GM21447 (cell line): Measurements from ENCODE around the gene LMF2.

Source experiments
- ATAC-seq: cut with Tn5 transposase; IDR thresholded peaks from one replicate; pipeline ENCODE4 v1.9.1; 2021; ENCODE audit not compliant: unreplicated experiment

LMF2 gene

DNA sequence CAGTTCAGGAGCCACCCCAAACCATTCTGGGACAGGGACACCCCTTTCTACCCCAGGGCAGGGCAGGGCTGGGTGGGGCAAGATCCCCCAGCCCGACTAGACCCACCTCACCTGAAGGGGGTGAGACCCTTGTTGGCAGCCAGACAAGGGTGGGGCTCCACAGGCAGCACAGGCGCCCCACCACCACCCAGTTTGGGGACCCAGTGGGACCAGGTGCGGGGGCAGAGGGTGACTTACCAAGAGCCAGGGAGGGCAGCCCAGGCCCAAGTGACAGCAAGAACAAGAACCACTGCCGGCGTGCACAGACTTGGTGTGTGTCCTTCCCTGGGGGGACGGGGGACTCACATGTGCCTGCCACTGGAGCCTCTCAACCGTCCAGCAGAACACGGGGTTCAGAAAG is 23.9 kb downstream of the LMF2 start:
- ATAC-seq, result no peak

DNA sequence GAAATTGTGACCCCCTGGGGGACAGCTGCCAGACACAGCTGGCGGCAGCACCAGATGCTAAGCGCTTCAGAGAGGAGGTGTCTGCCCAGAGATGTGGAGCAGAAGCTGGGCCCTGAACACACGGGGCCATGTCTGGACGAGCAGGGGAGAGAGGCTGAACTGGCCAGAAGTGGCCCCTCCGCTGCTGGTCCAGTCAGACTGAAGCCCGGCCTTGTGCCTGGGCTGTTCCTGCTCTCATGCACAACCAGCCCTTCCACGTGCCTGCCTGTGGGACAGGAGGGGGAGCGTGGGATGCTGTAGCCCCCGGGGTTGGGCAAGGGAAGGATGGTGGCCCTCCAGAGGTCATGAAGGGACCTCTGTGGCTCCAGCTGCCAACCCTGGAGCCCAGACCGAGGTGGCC is 24.4 kb downstream of the LMF2 start:
- no peak for ATAC-seq

DNA sequence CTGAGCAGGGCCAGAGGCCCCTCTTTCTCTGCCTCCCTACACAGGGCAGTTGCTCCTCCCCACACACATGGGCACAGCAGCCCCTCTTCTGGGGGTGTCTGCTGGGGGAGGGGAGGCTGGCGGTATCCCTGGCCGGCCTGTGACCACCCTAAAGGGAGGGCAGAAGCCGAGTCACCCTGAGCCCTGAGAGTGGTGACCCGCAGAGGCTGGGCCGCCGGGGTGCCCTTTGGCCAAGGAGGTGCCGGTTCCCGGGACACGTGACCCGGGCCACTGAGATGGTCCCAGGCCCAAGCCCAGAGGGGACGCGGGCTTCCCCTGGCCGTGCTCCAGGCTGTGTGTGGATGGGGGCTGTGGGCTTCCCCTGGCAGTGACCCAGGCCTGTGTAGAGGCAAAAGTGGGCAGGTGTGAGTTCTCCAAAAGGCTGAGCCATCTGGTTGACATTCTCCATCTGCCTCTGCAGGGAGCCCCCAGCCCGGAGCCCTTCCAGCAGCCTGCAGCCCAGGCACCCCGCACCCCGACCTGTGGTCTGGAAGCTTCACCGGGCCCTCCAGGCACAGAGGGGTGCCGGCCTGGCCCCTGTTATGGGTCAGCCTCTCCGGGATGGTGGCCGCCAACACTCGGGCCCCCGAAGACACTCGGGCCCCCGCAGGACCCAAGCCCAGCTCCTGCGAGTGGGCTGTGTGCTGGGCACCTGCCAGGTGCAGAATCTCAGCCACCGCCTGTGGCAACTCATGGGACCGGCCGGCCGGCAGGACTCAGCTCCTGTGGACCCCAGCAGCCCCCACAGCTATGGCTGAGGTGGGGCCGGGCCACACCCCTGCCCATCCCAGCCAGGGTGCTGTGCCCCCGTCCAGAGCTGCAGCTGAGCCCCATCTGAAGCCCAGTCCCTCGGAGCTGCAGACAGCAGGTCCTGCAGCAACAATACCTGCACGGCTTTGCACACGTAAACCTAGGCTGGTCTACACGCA is 25.1 kb downstream of the LMF2 start:
- no peak for ATAC-seq

DNA sequence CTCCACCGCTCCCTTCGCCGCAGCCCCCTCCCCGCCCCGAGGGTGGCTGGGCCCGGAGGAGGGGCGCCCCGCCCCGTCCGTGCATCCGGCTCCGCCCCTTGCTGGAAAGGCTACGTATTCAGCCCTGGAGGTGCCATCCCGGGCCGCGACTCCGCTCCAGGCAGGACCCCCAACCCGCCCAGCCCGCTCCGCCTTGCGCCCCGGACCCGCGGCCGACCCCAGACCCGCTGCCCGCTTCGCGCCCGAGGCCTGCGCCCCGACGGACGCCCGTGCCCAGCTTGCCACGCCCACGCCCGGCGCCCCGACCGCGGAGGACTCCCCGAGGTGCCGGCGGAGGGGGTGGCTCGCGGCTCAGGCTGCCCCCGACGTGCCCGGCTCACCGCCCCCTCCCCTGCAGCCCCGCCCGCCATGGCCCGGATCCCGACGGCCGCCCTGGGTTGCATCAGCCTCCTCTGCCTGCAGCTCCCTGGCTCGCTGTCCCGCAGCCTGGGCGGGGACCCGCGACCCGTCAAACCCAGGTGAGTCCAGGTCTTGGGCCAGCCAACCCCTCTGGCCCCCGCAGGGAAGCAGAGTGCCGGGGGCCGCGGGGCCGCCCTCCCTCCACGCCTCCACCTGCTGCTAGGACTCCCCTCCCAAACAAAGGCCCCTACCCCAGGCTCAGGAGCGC is 25.9 kb downstream of the LMF2 start, which contains the start of gene ADM2:
Gene ADM2 (plus strand): TSS at position 104 of the 667 bp plus-strand sequence. CDS start 305 bp downstream, at position 409.
- no peak for ATAC-seq

DNA sequence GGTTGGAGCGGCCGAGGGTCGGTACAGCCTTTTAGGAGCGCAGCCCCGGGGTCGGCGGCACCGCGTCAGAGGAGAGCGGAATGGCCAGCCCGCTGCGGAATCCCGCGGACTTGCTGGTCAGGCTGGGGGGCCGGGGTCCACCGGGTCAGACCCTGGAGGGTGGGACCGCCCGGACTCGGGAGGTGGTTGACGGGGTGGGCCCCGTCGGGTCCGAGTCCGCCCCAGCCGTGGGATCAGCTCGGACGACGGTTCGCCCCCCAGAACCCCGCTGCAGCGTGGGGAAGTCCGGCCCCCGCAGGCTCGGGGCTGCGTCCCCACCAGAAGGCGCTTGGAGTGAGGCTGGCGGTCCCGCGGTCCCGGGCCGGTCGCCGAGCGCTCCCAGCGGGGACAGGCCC is 26.5 kb downstream of the LMF2 start:
- no peak for ATAC-seq

DNA sequence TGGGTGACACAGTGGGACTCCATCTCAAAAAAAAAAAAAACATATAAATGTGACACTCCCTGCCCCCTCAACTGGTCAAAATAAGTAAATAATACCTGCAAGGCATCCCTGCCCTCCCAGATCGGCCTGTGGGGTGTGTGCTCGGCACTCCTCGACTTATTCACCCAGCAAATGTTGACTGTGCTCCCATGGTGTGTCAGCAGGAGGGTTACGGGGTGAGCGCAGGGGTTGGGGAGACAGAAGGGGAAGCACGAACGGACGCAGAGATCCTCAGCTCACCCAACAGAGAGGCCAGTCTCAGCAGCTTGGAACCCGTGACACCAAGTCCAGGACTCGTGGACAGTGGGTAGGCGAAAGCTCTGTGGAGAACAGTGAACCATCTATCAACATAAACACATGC is 27.8 kb downstream of the LMF2 start:
- ATAC-seq, result no peak

DNA sequence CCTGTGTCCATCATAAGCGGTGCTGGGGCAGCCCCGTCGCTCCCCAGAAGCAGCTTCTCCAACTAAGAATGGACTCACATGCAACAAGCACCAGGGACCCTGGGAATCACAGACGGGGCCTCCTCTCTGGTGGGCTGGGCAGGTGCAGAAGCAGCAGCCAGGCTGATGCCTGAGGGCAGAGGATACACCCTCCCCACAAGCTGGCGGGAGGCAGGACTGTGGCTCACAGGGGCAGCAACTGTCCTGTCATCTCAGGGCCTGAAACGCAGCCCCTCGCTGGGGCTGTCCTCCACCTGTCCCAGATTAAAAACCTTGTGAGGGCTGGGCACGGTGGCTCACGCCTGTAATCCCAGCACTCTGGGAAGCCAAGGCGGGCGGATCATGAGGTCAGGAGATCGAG is 29.6 kb downstream of the LMF2 start:
- no peak for ATAC-seq

DNA sequence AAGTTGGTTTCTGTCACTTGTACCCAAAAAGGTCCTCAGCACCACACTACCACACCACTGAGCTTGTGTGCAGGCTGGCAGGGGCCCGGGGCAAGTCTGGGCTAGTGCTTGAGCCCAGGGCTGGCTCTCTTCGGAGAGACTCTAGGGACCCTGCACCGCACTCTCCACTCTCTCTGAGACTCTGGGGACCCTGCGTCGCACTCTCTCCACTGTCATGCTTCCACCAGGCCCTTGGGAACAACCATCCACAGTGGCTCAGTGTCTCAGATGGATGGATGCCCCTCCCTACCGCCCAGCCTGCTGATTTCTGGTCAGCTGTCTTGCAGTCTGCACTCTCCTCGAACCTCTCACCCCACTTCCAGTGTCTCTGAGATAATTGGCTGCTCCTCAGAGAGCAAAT is 30.6 kb downstream of the LMF2 start:
- ATAC-seq, result no peak

DNA sequence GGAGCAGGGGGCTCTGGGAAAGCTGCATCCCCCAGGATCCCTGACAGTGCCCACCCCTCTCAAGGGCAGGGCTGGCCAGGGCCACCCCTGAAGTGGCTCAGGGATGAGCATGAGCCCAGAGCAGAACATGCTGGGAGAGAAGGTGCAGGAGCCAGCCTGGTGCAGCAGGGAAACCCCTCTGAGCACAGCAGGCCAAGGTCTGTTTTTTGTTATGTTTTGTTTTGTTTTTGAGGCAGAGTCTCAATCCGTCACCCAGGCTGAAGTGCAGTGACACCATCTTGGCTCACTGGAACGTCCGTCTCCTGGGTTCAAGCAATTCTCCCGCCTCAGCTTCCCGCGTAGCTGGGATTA is 31.9 kb downstream of the LMF2 start:
- ATAC-seq, result no peak

DNA sequence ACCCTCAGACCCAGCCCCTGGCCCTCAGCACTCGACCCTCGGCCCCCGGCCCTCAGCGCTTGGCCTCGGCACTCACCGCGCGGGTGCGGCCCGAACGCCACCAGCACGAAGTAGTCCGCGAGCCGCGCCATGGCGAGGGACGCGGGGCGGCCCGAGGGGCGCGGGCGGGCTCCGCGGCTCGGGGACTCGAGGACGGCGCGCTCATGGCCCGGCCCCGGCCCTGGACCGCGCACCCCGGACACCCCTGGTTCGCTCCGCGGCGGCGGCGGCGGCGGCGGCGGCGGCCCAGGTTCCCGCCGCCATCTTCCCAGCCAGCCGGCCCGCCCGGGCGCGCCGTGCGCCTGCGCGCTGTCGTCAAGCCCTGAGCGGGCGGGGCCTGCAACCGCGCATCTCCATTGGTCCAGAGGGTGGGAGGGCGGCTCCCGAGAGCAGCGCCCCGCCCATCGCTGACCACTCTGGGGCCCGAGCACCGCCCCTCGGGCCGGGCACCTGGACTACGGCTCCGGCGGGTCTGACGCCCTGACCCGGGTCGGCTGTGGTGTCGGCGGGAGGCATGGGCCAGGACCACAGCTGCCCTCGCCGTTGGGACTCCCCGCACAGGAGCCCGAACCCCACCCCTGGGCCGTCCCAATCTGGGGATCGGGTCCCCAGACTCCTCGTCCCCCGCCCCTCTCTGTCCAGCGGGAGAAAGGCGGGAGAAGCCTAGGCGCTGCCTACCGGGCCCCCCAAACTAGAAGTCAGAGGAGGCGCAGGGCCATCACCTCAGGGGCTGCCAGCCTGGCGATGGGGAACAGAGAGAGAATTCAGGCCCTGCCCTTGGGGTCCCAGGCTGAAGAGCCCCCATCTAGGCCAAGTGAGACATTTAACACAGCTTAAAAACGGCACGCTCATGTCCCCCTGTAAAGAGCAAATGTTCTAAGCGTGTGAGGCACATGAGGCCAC is 32.5 kb downstream of the LMF2 start, which contains the start of gene SBF1:
Gene SBF1 (minus strand): TSS at position 326 of the 942 bp plus-strand sequence. CDS start 195 bp downstream, at position 131.
- peak; percentile 50 for ATAC-seq

DNA sequence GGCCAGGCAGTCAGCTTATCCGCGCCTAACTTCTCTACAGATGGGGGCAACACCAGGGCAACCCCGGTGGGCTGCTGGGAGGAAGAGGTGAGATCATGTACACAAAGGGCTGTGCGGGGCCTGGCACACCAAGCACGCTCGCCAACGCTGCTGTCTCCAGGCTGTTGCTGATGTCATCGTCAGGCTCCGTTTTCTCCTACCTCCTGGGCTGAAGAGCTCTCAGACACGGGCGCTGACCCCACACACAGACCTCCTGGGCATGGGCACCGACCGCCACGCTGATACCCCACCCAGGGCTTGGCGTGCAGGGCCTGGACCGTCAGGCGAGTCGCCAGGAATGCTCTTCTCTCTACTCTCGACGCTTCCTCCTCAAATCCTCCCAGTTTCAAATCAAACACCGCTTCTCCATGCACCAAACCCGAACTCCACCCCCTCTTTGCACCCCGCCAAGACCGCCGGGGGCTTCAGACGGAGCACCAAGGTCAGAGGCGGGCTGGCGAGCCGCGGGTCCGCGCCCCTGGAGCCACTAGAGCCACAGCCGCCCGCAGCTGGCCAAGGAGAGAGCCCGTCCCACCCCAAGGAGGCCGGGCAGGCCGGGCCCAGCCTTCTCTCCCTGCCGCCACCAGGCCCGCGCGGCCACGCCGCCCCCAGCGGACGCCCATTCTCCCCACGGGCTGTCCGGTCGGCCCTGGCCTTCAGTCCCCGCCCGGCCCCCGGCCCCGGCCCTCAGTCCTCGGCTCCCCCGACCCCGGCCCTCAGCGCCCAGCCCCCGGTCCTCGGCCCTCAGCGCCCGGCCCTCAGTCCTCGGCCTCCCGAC is 33.4 kb downstream of the LMF2 start:
- ATAC-seq, result no peak

DNA sequence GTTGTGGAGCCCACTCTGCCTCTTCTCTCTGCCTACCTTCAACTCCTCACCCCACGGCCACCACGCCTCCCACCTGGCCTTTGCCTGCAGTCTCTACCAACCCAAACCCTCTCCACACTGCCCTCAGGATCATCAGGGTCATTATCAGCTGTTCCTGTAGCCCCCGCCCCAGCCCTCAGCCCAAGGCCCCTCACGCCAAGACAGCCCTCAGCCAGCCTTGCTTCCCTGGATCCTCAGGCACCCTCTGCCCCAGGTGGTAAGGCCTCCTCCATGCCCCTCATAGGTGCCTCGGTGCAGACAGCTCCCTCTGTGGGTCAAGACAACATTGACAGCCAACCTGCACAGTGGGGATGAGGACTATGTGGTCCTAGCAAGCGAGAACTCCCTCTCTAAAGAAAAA is 34.4 kb downstream of the LMF2 start:
- no peak for ATAC-seq

DNA sequence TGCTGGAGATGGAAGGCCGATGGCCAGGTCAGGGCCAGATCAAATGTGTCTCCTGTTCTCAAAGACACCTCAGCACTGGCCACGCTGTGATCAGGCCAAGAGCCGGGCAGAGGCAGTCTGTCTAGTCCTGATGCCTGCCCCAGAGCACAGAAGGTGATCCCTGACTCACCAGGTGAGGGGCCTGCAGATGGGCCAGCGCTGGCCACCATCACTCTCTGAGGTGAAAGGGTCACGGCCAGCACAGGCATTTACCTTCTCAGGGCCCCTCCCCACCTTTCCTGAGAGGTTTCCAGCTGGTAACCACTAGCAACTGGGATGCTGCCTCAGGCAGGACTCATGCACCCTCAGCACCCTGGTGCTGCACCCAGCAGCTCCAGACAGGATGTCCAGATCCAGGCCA is 35.5 kb downstream of the LMF2 start:
- no peak for ATAC-seq

DNA sequence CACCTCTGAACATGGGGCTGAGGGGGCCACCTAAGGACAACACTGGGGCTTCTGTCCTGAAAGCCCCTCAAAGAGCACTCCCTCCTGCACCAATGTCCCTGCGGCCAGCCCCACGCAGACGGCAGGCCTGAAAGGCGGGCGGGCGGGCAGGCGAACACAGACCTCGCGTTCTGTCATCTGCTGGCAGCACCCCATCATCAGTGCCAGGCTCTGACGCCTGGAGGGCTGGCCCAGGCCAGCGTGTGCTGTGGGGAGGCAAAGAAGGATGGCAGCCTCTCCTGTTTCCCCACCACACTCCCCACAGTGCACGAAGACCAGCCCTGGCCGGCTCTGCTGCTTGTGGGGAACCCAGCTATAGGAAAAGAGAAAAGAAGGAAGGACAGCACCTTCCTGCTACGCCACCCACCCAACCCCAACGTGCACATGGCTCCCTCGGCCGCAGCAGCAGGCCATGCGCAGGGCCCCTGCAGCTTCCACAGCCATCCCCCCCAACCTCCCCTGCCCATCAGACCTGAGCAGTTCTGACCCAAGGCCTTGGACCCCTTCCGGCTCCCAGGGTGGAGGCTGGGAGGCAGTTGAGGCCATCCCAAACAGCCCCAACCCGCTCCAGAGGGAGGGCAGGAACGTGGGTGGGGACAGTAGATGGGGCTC is 36.2 kb downstream of the LMF2 start:
- ATAC-seq, result no peak

DNA sequence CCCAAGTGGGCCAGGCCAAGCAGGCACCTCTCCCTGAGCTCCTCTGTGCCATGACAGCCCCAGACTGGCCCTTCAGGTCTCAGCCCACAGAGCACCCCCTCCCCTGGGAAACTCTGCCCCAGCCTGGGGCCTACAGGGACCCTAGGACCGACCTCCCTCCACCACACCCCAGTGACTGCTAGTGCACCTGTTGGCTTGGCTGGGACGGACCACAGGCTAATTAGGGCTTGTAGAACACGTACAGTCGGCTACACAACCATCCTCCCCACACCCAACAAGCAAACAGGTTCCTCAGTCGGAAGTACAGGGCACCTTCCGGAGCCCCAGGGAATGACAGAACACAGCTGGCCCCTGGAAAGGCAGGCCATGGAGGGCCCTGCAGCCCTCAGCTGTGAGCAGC is 37.0 kb downstream of the LMF2 start:
- no peak for ATAC-seq

DNA sequence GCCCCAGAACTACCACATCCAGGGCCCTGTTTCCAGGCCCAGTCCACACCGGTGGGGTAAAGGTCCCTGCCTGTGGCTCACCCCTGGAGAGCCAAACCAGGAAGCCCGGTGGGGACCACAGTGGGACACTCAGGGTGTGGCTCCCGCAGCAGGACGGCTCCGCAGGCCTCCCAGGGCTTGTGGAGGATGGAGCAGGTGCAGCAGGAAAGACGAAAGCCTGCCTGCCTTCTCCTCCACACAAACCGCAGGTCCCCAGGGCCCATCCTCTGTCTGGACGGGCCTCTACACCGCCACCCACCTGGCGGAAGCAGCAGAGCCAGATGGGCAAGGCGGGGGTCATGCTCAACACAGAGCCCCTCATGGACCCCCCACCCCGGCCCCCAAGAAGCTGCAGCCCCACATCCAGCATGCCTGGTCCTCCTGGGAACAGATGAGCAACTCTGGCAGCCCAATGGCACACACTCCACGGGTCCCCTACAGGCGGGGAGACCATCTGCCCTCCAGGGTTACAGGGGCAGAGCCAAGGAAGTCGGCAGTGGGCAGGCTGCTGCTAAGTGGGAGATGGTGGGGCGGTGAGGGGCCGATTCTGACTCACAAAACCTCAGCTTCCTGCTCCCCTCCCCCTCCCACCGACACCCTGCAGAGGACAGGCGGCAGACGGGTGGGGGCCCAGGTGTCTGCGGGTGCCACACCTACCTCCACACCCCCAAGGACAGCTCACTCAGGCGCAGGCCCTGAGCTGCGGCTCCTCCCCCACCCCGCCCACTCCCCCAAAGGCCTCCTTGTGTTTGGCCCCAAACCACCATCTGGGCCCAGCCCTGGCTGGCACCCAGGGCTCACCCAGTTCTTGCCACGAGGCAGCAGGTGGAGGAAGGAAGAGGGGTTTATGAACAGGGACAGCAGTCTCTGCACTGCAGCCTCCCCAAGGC is 37.9 kb downstream of the LMF2 start:
- peak; percentile 56 for ATAC-seq

DNA sequence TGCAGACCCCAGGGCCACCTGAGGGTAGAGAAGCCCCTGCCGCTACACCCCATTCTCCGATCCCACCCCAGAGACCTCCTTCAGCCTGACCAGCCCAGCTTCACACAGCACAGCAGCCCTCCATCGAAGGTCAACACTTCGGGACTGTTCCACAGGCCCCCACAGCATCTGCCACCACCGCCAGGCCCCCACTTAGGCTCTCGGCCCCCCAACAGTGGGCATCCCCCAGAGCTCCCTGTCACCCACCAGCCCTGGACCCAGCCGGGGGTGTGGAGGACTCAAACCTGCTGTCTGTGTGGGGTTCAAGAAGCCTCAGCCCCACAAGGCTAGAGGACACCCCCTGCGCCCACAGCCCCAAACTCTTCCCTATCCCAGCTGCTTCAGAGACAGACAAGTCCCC is 38.9 kb downstream of the LMF2 start:
- ATAC-seq, result no peak

DNA sequence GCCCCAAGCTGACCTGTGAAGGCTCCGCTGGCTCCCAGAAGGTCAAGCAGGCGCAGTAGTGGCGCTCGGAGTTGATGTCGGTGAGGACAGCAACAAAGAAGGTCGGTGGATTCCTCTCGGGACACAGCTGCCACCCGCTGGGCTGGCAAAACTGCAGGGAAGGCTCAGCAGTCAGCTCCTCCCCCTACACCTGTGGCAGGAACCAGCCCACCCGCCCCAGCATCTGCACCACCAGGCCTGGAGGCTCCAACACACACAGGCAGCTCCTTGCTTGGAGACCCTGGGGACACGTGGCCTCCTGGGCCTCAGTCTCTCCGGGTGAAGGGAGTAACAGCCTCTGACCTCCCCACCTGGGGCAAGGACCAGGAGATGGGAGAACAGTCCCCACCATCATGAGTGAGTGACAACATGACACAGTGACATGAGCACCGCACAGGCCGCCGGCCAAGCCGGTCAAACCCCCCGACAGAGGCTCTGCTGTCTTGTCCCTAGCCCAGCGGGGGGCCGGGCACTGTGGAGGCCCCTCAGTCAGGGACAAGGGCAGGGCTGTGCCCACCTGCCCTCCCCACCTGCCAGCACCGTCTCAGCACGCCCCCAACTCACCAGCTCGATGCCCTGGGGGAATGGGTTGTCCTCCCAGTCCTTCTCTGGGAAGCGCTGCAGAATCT is 39.6 kb downstream of the LMF2 start:
- ATAC-seq, result no peak
